GM18861 (cell line): Measurements from ENCODE around the gene KIAA1614.

Experiments used
- ATAC-seq: cut with Tn5 transposase; IDR thresholded peaks from one replicate; pipeline ENCODE4 v1.9.1; 2021; ENCODE audit not compliant: unreplicated experiment

Gene KIAA1614

DNA sequence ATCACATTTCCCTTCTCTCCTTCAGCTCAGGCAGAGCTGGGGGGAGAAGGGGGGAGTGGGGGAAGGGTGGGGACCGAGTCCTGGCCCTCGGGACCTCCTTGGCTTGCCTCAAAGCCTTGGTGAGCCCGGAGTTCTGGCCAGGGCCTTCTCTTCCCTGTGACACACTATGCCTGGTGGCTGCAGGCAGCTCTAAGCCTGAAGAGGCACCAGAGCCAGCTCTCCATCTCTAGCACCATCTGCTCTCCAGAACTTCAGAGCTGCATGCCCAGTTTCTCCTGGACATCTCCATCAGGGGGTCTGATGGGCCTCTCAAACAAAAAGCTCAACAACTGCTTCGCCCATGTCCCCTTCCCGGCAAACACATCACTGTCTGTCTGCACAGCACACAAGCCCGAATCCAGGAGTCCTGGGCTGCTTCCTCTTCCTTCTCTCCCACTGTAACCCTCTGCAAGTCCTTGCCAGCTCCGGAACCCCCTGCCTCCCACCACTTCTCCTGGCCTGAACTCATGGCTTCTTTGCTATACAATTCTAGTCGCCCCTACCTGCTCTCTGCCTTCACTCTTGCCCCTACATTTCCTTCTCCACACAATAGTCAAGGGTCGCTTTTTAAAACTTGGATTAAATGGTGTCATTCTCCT, 26.5 kb downstream of the KIAA1614 start:
- no peak for ATAC-seq

DNA sequence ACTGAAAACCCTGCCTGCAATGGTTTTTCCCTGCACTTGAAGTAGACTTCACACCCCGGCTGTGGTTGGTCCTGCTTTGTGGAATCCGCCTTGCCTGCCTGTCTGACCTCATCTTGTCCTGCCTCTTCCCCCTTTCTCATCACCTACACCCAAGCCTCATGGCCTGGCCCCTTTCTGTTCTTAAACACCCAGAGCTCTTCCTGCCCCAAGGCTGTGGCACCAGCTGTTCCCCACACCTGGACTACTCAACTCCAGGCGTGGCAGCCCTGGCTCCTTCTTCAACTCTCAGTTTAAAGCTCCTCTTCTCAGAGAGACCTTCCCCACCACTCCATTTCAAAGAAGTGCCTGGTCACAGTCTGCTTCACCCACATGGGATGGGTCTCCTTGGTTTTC, 27.0 kb downstream of the KIAA1614 start:
- no peak for ATAC-seq

- ATAC-seq = no peak
Measured at GRCh38 chr1:180940445-180940844, 27.7 kb downstream of the KIAA1614 start.

- ATAC-seq = no peak
Measured at GRCh38 chr1:180941518-180942275, 29.0 kb downstream of the KIAA1614 start.

GRCh38 chr1:180945151-180945550, 32.5 kb downstream of the KIAA1614 start:
- ATAC-seq = no peak

DNA sequence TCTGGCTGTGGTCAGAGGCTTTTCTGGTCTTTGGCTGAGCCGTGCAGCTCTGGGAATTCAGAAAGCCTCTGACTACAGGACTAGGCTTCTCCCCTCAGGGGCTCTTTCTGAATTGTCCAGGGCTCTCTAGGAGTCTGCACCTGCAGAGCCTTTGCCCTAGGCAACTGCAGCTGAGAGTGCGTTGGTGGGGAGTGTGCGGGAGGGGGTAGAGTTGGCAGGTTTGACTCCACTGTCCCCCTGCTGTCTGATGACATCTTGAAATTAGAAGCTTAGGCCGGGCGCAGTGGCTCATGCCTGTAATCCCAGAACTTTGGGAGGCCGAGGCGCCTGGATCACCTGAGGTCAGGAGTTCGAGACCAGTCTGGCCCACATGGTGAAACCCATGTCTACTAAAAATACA, 32.9 kb downstream of the KIAA1614 start:
- ATAC-seq = no peak

GRCh38 chr1:180946056-180946455, 33.4 kb downstream of the KIAA1614 start:
- ATAC-seq = no peak

GRCh38 chr1:180946541-180947498, 34.1 kb downstream of the KIAA1614 start:
- ATAC-seq = no peak

GRCh38 chr1:180947499-180947885, 34.8 kb downstream of the KIAA1614 start:
- no peak for ATAC-seq

DNA sequence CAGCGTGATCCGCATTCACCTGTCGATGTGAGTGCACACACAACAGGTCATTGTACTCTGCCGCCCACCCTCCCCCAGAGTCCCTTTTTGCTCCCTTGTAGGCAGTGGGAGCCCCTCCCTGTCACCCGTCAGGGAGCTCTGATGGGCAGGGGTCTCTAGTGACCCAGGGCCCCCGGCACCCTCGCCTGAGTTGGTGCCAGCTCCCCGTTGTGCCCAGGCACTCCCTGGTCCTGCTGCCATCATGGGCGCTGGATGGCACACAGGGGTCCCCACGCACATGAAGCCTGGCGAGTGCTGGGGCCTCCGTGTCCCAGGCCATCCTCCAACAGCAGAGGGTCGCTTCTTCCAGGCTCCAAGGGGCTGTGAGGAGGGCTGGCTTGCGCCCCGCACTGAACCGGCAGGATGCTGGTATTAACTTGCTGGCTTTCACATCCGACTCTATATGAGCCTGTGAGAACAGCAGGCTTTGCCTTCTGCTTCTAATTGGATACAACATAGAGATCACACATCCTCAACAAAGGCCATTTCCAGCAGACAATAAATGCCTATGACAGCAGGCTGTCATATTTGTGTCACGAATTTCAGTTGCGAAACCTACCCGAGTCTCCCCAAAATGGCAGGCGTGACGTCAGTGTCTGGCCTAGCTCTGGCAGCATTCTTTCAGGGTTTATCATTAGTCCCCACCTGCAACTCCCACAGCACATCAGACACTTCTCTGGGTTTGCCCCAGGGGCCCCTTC, 35.4 kb downstream of the KIAA1614 start:
- no peak for ATAC-seq

GRCh38 chr1:180948641-180949615, 36.2 kb downstream of the KIAA1614 start:
- ATAC-seq = no peak

DNA sequence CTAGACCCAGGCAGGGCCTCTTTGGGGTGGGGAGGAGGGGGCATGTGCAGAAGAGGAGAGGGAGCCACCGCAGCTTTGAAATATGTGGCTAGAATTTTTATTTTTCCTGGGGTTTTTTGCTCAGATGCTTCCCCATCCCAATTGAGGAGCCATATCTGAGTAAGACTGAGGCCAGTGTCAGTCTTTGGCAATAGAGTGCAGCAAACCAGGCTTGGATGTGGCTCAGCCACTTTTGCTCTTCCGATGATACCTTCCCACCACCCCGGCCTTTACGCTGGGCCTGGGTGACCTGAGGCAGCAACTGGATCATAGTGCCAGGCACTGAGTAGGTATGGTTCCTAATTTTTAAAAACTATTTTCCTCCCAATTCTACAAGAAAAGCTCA, 36.9 kb downstream of the KIAA1614 start:
- no peak for ATAC-seq

GRCh38 chr1:180950321-180950720, 37.6 kb downstream of the KIAA1614 start:
- no peak for ATAC-seq

DNA sequence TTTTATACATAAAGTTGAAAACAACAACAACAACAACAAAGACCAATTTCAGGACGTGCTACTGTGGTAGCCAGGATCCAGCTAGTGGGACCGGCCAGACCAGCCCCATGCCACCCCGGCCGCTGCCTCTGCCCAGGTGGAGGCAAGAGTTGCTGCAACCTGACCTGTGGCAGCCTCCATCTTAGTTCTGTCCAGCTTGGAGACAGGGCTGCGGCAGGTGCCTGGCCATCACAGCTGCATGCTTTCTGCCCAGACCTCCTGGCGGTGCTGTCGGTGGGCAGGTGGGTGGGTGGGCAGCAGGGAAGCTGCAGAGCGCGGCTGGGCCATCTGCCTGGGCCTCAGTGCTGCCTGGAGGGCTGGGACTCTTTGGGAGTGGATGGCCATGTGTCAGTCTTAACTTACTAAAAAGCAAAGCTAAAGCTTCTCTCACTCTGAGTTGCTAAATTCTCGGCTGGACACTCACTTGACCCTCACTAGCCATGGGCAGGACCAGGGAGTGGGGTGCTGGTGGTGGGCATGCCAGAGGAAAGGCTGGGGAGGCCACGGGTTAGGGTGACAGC, 38.6 kb downstream of the KIAA1614 start:
- ATAC-seq = no peak

- ATAC-seq = no peak
Measured at GRCh38 chr1:180951836-180952656, 39.3 kb downstream of the KIAA1614 start.

- ATAC-seq = no peak
Measured at GRCh38 chr1:180952657-180953013, 39.9 kb downstream of the KIAA1614 start.

DNA sequence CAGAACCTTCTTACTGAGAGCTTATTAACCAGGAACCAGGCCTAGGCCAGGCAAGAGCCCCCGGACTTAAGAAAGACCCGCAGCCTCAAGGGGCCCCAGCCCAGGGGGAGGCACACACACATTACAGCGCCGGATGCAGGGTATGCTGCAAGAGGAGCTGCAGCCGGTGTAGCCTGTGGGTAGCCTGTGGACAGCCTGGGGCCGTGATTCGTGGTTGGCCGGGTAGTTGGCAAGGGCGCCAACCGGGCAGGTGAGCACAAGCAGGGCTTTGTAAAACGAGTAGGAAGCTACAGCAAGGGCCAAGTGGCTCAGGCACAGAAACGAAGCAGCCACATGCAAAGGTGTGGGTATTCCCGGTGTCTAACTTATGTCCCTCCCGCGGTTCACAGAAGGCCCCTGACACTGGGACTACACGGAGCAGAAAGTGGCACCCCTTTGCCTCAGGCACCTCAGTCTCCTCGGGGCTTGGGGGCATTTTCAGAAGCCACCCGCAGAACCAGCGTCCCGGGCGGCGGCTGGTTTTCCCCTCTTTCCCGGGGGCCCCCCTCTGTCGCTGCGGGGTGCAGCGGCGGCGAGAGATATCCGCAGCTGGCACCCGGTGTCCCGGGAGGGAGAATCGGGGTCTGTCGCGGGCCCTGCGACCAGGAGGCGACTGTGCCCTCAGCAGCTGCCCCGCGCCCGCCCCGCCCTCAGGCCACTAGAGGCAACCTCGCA, 40.8 kb downstream of the KIAA1614 start:
- peak; percentile 27 for ATAC-seq
